Right atrium auricular region (tissue), 2 donors: ENCODE data around the gene NUCB2. TPM values are rescaled to one million over a fixed set of nuclear protein-coding genes. Genes with fewer than 3 reads are reported as not detected.

ENCODE experiments used
- DNase-seq: peaks from one replicate; pipeline ENCODE4 v3.0.0-alpha.2; 2019; ENCODE audit warnings: low spot score
- H3K27ac ChIP-seq, 2 donors: fragments of 200-600 bp; sonication (generic); 1 replicate in 1 of 2; 2 replicates in 1 of 2; pipeline ENCODE4 v1.5.1; 2016 to 2019
- H3K27me3 ChIP-seq, 2 donors: fragments of 200-600 bp; sonication (generic); one replicate each; pipeline versions ENCODE4 v1.5.1 to v1.6.0; 2017 to 2019
- H3K36me3 ChIP-seq: fragments of 200-600 bp; sonication (generic); one replicate; pipeline ENCODE4 v1.5.1; 2016
- H3K4me1 ChIP-seq, 2 donors: fragments of 200-600 bp; sonication (generic); one replicate each; pipeline versions ENCODE4 v1.5.1 to v1.6.0; 2017 to 2019
- H3K4me3 ChIP-seq, 2 donors: fragments of 200-600 bp; sonication (generic); 1 replicate in 1 of 2; 2 replicates in 1 of 2; pipeline ENCODE4 v1.5.1; 2017 to 2019; ENCODE audit warnings: mild to moderate bottlenecking in 1 of 2, moderate library complexity in 1 of 2
- H3K9me3 ChIP-seq, 2 donors: fragments of 200-600 bp; sonication (generic); one replicate each; pipeline ENCODE4 v1.5.1; 2019
- total RNA-seq, 2 donors: library from RNA; depleted of rRNA; stranded (reverse); fragments of >200 nt; gene quantifications; one replicate each; pipeline ENCODE4 v1.1.0, GENCODE V29; 2016
- TF ChIP-seq, protein P1 (sequence below), 2 donors: fragments of 200-600 bp; sonication (generic); IDR thresholded peaks; one replicate each; pipeline ENCODE4 v1.5.1; 2019; ENCODE audit warnings: antibody characterized with exemption in 2 of 2

The NUCB2 gene
- total RNA-seq, 2 donors from 2014 or later: 61.6 to 85.7 TPM

DNA sequence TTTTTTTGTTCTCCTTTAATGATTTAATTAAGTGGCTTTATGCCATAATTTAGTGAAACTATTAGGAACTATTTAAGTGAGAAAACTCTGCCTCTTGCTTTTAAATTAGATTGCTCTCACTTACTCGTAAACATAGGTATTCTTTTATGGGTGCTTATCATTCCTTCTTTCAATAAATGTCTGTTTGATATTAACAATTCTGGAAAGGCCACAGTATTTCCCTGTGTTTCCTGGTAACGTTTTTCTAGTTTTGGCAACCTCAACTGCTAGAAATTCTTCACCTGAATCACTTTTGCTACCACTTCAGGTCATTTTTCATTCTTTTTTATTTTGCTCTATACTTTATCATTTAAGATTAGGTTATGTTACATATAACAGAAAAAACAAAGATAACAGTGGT lies 55.1 kb downstream of the NUCB2 start:
- H3K27ac ChIP-seq: no peak overlapping the region
- peaks cover 0 to 3% of the 10 kb centered on the region in 2 donors for H3K4me1 ChIP-seq
- no peak overlapping the region for H3K4me3 ChIP-seq
- DNase-seq: no peak
- TF ChIP-seq, protein P1, sequence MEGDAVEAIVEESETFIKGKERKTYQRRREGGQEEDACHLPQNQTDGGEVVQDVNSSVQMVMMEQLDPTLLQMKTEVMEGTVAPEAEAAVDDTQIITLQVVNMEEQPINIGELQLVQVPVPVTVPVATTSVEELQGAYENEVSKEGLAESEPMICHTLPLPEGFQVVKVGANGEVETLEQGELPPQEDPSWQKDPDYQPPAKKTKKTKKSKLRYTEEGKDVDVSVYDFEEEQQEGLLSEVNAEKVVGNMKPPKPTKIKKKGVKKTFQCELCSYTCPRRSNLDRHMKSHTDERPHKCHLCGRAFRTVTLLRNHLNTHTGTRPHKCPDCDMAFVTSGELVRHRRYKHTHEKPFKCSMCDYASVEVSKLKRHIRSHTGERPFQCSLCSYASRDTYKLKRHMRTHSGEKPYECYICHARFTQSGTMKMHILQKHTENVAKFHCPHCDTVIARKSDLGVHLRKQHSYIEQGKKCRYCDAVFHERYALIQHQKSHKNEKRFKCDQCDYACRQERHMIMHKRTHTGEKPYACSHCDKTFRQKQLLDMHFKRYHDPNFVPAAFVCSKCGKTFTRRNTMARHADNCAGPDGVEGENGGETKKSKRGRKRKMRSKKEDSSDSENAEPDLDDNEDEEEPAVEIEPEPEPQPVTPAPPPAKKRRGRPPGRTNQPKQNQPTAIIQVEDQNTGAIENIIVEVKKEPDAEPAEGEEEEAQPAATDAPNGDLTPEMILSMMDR (IDR thresholded peaks at IDR 0.05): no peak
- peaks cover 14% of the 10 kb centered on the region for H3K36me3 ChIP-seq
- H3K9me3 ChIP-seq: no peaks in the 10 kb centered on the region
- no peaks in the 10 kb centered on the region for H3K27me3 ChIP-seq

DNA sequence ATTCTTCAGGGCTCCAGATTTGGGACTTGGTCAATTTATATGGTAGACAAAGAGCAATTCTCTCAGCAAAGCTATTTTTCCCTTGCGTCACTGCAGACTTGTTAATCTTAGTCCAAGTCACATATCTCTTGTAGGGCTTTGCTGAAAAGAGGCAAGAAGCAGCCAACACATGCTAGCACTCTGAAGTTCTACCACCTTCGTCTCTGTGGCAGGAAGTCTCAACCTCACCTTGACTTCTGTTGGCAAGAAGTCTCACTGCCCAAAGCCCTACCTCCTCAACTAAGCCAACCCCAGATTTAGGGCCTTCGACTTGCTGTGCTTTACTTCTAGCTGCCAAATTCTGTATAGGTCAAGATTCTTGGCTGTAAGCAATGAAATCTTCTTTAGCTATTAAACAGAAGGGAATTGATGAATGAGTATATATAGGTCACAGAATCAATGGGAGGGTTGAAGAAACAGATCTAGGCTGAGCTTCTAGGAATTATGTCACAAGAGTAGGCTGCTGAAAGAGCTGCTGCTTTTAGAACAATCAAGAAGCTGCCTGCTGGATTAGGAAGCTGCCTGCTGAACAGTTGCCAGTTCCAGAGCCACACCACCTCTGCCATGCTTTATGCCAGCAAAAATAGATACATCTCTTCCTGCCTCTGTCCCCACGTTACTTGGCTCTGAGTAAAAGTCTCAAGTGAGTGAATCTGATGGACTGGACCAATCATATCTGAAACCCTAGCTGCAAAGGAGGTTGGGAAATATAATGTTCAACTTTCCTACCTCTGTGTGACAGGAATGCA lies 57.5 kb downstream of the NUCB2 start:
- Histone ChIP-seq H3K4me3 (no peak overlapping the region), H3K4me1 (peaks cover 0 to 3% of the 10 kb centered on the region in 2 donors), H3K9me3 (no peaks in the 10 kb centered on the region), H3K27ac (no peak overlapping the region), H3K36me3 (peaks cover 14% of the 10 kb centered on the region), H3K27me3 (no peaks in the 10 kb centered on the region)
- DNase-seq: no peak
- TF ChIP-seq, protein P1 (IDR thresholded peaks at IDR 0.05): no peak

DNA sequence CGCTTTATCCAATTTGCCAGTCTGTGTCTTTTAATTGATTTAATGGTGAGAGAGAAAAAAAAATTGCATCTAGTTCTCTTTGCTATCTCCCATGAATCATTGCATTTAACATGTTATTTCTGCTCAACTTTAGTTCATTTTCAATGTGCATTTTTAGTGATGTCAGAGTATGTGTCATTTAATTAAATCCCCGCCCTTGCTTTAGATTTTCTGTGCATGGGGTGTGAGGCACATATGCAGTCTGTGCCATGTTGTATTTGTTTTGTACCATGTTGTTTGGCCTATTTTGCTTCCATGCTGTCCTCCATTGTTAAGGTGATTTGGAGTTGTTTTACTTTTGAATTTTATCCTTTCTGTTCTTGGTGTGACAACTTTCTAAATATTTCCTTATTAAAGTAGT lies 66.7 kb downstream of the NUCB2 start:
- Histone ChIP-seq H3K4me3 (no peak overlapping the region), H3K9me3 (no peaks in the 10 kb centered on the region), H3K36me3 (no peaks in the 10 kb centered on the region), H3K27me3 (no peaks in the 10 kb centered on the region), H3K4me1 (no peaks in the 10 kb centered on the region), H3K27ac (no peak overlapping the region)
- no peak for DNase-seq
- TF ChIP-seq, protein P1 (IDR thresholded peaks at IDR 0.05): no peak

DNA sequence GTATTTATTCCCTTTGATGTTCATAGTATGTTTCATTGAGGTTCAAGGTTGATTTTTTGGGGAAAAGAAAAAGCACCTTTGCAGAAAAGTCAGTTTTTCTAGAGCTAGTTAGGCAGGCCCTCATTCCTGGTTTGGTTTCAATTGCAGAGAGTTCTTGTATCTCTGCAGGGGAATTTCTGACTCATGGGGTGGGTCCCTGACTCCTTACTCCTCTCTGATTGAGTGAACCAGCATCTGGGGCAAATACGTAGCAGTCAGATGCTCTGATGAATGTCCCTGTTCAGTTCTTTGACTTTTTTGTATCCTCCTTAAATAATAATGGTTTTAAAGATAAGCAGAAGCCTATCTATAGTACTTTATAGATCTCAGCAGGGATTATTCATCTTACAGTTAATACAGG lies 67.4 kb downstream of the NUCB2 start:
- Histone ChIP-seq H3K4me1 (no peaks in the 10 kb centered on the region), H3K4me3 (no peak overlapping the region), H3K36me3 (no peaks in the 10 kb centered on the region), H3K27me3 (no peaks in the 10 kb centered on the region), H3K27ac (no peak overlapping the region), H3K9me3 (no peaks in the 10 kb centered on the region)
- DNase-seq: no peak
- TF ChIP-seq, protein P1 (IDR thresholded peaks at IDR 0.05): no peak

DNA sequence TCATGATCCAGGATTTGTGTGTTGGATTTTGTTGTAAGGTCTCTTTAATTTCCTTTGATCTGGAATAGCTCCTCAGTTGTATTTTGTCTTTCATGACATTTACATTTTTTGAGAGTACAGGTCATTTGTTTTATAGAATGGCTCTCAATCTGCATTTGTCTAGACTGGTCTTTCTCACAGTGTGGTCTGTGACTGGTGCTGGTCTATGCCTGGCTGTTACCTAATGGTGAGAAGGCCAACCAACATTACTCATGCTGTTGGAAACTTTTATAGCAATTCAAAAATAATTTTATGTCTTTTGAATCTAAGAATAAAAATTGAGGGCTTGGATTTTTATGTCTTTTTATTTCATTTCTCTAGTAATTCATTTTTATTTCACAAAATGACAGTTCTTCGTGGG lies 71.1 kb downstream of the NUCB2 start:
- Histone ChIP-seq H3K4me1 (peaks cover 0 to 14% of the 10 kb centered on the region in 2 donors), H3K27me3 (no peaks in the 10 kb centered on the region), H3K27ac (no peak overlapping the region), H3K36me3 (no peaks in the 10 kb centered on the region), H3K9me3 (no peaks in the 10 kb centered on the region), H3K4me3 (no peak overlapping the region)
- TF ChIP-seq, protein P1 (IDR thresholded peaks at IDR 0.05): no peak
- no peak for DNase-seq
